Measurements from ENCODE around the gene MYO1A. TPM values are rescaled to one million over a fixed set of nuclear protein-coding genes. Genes with fewer than 3 reads are reported as not detected.
A peak's percentile ranks its signal among the peaks of the same experiment; 100 is the strongest.

Gene MYO1A
- total and polyA plus RNA-seq, 2 of the 13 experiments (the other 11 are each of a cell fraction or from before 2014, with no cell fraction given) = 5.3 to 6.0 TPM

DNA sequence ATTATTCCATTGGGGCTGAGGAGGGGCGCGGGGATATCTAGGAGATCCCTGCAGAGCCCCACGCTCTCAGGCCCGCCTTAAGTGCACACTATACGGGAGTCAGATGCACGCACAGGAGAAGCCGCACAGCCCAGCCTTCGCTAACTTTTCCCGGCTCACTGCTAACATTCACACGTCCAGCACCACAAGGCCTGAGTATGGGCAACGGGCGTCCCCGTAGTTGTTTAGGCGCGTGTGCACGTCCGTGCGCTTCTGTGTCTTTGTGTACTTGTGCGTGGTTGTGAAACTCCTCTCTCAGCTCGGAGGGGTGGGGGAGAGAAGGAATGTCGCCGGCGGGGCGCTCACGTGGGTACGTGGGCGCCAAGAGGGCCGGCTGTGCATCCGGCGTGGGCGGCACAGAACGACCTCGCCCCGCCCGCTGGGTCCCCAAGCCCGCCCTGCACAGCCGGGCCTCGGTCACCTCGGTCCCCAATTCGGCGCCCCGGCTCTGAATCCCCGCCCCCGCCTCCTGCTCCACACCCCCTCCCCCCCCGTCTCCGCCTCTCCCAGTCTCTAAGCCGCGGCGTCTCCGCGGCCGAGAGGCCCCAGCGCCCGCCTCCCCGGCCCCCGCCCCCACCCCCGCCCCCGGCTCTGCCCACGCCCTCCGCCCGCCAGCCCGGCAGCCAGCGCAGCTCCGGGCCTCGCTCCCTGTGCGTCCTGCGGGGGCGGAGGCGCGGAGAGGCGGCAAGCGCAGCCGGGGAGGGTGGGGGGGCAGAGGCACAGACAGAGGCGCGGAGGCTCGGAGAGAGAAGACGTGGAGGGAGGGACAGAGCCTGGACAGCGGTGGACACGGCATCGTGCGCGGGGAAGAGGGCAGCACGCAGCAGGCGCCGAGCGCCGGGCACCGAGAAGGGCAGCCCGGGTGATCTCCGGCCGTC, 38.7 kb upstream of the MYO1A start, which contains the start of gene NAB2 (continued):
- peak; percentile 25; the same call in 1 of the 2 replicates for TF ChIP-seq TARDBP (CRISPR knock-in tag; IDR thresholded peaks at IDR 0.05)
- no peak; the same call in 1 of the 2 replicates for TF ChIP-seq ZNF878 (CRISPR knock-in tag; IDR thresholded peaks at IDR 0.05)
- TF ChIP-seq ARNT2 (CRISPR knock-in tag; IDR thresholded peaks at IDR 0.05; ENCODE audit: low read depth) = peak; percentile 80; the same call in 1 of the 2 replicates
- peak; percentile 26 for TF ChIP-seq CBX1 (IDR thresholded peaks at IDR 0.05; ENCODE audit: low read depth)
- no peak for TF ChIP-seq ZNF75D (CRISPR knock-in tag; IDR thresholded peaks at IDR 0.05; ENCODE audit: borderline replicate concordance)
- TF ChIP-seq FOXA1 (IDR thresholded peaks at IDR 0.05) = peak; percentile 40; the same call in 1 of the 2 replicates
- peak; percentile 95 for TF ChIP-seq FOXA1 (CRISPR knock-in tag; IDR thresholded peaks at IDR 0.05)
- TF ChIP-seq, protein P1, sequence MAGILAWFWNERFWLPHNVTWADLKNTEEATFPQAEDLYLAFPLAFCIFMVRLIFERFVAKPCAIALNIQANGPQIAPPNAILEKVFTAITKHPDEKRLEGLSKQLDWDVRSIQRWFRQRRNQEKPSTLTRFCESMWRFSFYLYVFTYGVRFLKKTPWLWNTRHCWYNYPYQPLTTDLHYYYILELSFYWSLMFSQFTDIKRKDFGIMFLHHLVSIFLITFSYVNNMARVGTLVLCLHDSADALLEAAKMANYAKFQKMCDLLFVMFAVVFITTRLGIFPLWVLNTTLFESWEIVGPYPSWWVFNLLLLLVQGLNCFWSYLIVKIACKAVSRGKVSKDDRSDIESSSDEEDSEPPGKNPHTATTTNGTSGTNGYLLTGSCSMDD (CRISPR knock-in tag; IDR thresholded peaks at IDR 0.05) = no peak
- TF ChIP-seq ASH2L (IDR thresholded peaks at IDR 0.05; ENCODE audit: insufficient read length, low read depth, low read length) = peak; percentile 64
- TF ChIP-seq POGZ (CRISPR knock-in tag; IDR thresholded peaks at IDR 0.05) = peak; percentile 10; the same call in 1 of the 2 replicates
- TF ChIP-seq AGO1 (IDR thresholded peaks at IDR 0.05; ENCODE audit: low read depth, low read length, poor library complexity, severe bottlenecking) = peak; percentile 57
- no peak for TF ChIP-seq ZNF607 (CRISPR knock-in tag; IDR thresholded peaks at IDR 0.05; ENCODE audit: borderline replicate concordance)
- TF ChIP-seq RFXAP (CRISPR knock-in tag; IDR thresholded peaks at IDR 0.05; ENCODE audit: borderline replicate concordance) = peak; percentile 88
- TF ChIP-seq, protein P2, sequence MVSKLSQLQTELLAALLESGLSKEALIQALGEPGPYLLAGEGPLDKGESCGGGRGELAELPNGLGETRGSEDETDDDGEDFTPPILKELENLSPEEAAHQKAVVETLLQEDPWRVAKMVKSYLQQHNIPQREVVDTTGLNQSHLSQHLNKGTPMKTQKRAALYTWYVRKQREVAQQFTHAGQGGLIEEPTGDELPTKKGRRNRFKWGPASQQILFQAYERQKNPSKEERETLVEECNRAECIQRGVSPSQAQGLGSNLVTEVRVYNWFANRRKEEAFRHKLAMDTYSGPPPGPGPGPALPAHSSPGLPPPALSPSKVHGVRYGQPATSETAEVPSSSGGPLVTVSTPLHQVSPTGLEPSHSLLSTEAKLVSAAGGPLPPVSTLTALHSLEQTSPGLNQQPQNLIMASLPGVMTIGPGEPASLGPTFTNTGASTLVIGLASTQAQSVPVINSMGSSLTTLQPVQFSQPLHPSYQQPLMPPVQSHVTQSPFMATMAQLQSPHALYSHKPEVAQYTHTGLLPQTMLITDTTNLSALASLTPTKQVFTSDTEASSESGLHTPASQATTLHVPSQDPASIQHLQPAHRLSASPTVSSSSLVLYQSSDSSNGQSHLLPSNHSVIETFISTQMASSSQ (IDR thresholded peaks at IDR 0.05; ENCODE audit: low read depth) = 0 out of 2 replicates have a peak, but pooled peaks have one; percentile 21
- TF ChIP-seq, protein P2 (CRISPR knock-in tag; IDR thresholded peaks at IDR 0.05; ENCODE audit: borderline replicate concordance) = peak; percentile 38; the same call in 1 of the 2 replicates
- peak; percentile 50 for TF ChIP-seq HNRNPLL (IDR thresholded peaks at IDR 0.05; ENCODE audit: low read depth, low read length, poor library complexity, severe bottlenecking)
- TF ChIP-seq NR1H2 (CRISPR knock-in tag; IDR thresholded peaks at IDR 0.05; ENCODE audit: borderline replicate concordance, low read depth) = no peak
- peak; percentile 29; the same call in 1 of the 2 replicates for TF ChIP-seq IRX3 (CRISPR knock-in tag; IDR thresholded peaks at IDR 0.05; ENCODE audit: borderline replicate concordance, low read depth)
- peak; percentile 37; the same call in 1 of the 2 replicates for TF ChIP-seq KLF12 (CRISPR knock-in tag; IDR thresholded peaks at IDR 0.05; ENCODE audit: borderline replicate concordance)
- TF ChIP-seq, protein P3, sequence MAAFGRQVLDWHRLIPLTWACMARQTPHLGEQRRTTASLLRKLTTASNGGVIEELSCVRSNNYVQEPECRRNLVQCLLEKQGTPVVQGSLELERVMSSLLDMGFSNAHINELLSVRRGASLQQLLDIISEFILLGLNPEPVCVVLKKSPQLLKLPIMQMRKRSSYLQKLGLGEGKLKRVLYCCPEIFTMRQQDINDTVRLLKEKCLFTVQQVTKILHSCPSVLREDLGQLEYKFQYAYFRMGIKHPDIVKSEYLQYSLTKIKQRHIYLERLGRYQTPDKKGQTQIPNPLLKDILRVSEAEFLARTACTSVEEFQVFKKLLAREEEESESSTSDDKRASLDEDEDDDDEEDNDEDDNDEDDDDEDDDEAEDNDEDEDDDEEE (CRISPR knock-in tag; IDR thresholded peaks at IDR 0.05) = no peak

Measured in HepG2 (cell line).